K562 treated with DMSO at 1 percent for 48 hours (cell line): ENCODE measurements around the gene TNP2. TPM values are rescaled to one million over a fixed set of nuclear protein-coding genes. Genes with fewer than 3 reads are reported as not detected.

Experiments used
- total RNA-seq: library from RNA; unstranded; fragments of 300-600 nt; gene quantifications from 2 replicates; pipeline ENCODE4 v1.2.3, GENCODE V29; 2022; ENCODE audit warnings: low replicate concordance; ENCODE audit errors: extremely low read depth

TNP2 gene
- not detected in 2 replicates for total RNA-seq

GRCh38 chr16:11268921-11269375 is at the start of gene TNP2:
Gene TNP2, minus strand, starts transcription at chr16:11269325. Its CDS starts 63 bp downstream, at chr16:11269262.

DNA sequence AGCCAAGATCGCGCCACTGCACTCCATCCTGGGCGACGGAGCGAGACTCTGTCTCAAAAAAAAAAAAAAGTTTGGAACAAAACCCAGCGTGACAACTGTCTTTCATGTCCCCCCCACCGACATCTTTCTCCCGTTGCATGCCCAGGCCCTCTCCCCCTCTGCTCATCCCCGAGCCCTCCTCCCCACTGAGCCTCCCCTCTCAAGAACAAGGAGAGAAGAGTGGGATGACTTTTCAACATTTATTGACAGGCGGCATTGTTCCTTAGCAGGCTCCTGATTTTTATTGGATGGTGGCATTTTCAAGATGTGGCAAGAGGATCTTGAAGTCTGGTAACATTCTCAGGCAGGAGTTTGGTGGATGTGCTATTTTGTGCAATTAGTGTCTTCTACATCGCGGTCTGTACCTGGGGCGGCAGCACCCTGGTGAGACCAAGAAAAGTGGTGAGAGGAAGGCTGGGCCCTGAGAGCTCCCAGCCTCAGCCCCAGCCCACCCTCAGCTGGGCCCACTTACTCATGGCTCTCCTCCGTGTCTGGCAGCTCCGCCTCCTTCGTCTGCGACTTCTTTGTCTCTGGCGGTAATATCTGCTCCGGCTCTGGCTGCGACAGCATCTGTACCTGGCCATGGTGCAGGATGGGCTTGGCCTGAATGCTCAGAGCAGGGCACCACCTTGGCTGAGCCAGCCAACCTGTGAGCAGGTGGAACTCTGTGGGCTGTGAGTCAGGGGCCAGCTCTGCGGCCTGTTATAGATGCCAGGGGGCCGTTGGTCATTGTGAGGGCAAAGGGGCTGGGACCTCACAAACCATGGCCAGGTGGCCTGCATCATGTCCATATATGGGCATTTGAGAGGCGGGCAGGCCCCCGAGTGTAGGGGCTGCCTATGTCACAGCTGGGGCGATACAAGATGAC is 11.7 kb upstream of the TNP2 start, which contains the start of gene PRM1:
TSS of gene PRM1 (minus strand) at position 715 of the 907 bp plus-strand sequence. CDS start at position 623, 92 bp downstream.

GRCh38 chr16:11276143-11276895 is 7.2 kb upstream of the TNP2 start, which contains the start of gene PRM2:
Gene PRM2, minus strand, starts transcription at chr16:11276480. Its CDS starts 110 bp downstream, at chr16:11276370.

GRCh38 chr16:11272921-11273720 is 4.0 kb upstream of the TNP2 start, which contains the start of gene PRM3:
Gene PRM3, minus strand, starts transcription at chr16:11273629. Its CDS starts 34 bp downstream, at chr16:11273595.

GRCh38 chr16:11255737-11256660 is 13.1 kb downstream of the TNP2 start, which contains the start of gene SOCS1:
Gene SOCS1, minus strand, starts transcription at chr16:11256204. Its CDS starts 726 bp downstream, at chr16:11255478.

Other genes starting within 250 kb of the TNP2 start
- gene SOCS1, start 13.1 kb downstream of the TNP2 start, total RNA-seq, result not detected in 2 replicates
- not detected in 2 replicates for gene PRM3, start 4.3 kb upstream of the TNP2 start, total RNA-seq
- not detected in 2 replicates for gene PRM2, start 7.2 kb upstream of the TNP2 start, total RNA-seq
- not detected in 2 replicates for gene PRM1, start 12.0 kb upstream of the TNP2 start, total RNA-seq
- not detected in 2 replicates for gene RMI2, start 76.1 kb upstream of the TNP2 start, total RNA-seq